ENCODE measurements around the gene NASP.

Gene NASP

GRCh38 chr1:45620588-45621500 is 37.0 kb downstream of the NASP start:
- DNase-seq = no peak

GRCh38 chr1:45621501-45621836 is 37.6 kb downstream of the NASP start:
- no peak for DNase-seq

DNA sequence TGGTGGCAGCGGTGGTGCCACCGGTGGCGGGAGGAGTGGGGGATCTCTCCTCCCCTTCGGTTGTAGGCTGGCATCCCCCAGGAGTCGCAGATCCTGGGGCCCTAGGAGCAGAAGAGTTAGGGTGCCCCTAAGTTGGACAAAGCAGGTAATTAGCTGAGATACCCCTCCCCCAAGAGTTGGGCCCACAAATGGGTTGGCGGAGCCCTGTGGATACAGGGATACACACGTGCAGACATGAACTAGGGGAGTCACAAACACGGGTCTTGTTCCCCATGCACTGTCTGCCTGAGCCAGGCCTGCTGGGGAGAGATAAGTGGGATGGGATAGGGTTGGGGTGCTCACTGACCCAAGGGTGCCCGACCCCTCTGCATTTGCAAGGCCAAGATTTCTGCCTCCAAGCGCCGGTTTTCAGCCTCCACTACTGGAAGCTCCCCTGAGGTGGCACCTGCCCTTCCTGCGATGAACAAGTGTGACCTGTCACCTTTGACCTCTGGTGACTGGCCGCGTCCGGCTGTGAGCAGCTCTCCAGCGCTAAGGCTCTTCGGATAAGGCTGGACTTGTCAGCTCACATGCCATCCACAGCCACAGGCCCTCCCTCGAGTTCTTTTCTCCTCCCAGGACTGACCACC is 38.2 kb downstream of the NASP start:
- DNase-seq = no peak

- no peak for DNase-seq
These were observed 38.9 kb downstream of the NASP start for GRCh38 chr1:45622524-45623394.

- no peak for DNase-seq
These were observed 40.1 kb downstream of the NASP start, which contains the start of gene CCDC17 for GRCh38 chr1:45623972-45624371. TSS of gene CCDC17 (minus strand) at chr1:45624054. CDS start at chr1:45623909, 145 bp downstream.

GRCh38 chr1:45629035-45629434 is 45.2 kb downstream of the NASP start:
- DNase-seq = no peak

GRCh38 chr1:45630429-45630828 is 46.6 kb downstream of the NASP start:
- no peak for DNase-seq

DNA sequence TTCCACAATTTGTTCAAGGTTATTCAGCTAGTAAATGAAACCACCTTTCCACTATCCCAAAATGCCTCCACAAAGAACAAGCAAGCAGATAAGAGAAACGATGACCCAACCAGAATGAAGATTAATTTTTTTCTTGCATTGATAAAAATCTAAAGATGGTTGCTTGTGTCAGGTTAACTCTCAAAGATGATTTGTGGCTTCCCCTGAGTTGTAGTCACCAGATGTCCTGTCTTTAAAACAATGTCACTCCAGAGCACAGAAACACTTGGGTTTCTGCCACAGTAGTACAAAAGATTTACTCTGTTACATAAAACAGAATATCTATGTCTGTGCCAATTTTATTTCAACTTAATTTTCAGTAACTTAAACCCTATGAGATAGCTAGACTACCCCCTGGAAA is 51.4 kb downstream of the NASP start:
- no peak for DNase-seq

DNA sequence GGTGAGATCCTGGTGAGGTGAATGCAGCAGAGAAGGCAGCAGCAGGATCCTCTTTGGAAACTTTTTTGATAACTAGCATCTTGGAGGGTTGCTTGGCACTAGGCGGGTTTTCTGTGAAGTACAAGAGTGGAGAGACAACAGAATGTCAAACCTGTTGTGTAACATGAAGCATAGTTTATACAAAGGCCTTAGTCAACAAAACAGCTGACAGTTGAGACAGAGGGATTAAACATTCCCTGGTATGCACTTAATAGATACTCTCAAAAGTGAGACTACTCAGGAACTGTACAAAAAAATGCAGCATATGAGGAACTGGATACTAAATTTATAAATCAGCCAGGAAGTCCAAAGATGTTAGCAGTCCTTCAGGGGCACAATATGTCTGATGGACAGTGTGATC is 56.5 kb downstream of the NASP start:
- no peak for DNase-seq

DNA sequence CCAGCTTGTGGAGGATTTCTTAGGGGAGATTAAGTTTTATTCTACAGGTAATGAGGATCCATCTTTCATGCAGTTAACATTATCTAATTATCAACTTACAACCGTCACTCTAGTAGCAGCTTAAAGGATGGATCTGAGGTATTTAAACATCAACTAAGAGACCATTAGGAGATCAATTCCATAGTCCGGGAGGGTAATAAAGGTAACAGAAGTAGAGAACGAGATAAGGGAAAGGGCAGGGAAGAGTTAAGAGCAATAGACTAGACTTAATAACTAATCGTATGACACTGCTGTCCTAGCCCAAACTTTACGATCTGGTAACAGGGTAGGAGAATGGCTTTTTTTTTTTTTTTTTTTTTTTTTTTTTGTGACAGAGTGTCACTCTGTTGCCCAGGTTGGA is 59.5 kb downstream of the NASP start:
- no peak for DNase-seq

- DNase-seq = no peak
These were observed 60.1 kb downstream of the NASP start for GRCh38 chr1:45643978-45644377.

GRCh38 chr1:45644661-45645060 is 60.8 kb downstream of the NASP start:
- no peak for DNase-seq

DNA sequence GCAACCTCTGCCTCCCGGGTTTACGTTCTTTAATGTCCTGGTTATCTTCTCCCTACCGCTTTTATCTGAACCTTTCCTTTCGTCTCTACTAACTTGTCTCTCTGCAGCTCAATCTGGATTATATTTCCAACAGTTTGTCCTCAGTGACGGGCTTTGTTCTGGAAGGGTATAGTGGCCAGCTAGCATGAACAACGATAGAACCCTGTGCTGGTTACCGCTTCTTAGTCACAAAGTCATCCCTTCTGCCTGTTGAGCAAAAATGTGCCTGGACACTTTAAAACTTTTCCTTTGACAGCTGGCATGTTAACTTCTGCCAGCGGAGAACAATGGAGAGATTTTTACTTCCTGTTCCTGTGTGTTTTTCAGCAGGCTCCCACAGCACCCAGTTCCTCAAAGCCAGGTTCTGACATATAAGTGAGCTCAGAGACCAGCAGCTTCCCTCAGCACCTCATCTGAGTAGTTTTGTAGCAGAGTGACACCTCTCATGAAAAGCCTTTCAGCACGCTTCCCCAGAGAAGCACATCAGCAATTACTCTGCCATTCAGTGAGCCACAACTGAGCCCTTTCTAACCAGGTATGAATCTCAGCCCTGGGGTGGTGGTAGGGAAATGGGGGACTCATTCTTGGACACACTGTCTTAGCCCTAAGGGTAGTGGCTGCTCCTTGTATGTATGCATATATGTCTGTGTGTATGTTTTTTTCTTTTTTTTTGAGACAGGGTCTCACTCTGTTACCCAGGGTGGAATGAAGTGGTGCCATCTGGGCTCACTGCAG is 63.6 kb downstream of the NASP start:
- no peak for DNase-seq

DNA sequence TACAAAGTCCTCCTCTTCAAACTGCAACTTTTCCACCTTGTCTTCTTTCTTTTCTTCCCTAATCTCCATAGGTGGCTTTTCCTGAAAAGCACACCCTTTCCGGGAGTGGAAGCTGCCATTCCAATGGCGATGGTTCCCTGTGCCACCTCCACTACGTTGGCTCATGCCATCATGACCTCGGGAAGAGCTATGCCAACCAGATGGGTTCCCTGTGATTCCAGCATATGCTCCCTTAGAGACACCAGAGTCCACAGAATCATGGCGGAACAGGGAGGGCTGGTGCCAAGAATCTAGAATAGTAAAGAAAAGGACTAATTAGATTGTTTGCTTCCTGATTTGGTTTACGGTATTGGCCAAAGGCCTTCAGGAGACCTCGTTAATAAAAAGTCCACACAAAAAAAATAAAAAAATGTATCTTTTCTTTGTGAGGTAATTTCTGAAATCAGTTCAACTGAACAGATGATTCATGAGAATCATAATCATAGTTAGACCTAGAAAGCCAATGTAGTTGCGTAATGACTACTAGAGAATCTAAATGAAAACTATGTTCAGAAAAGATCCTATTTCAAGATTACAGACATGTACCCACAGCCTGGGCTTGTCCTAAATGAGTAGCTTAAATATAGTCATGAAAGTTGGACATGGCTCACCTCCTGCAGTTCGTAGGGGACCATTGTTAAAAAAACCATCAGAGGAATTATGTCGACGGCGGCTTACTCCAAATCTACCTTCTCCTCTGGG is 70.9 kb downstream of the NASP start:
- no peak for DNase-seq

DNA sequence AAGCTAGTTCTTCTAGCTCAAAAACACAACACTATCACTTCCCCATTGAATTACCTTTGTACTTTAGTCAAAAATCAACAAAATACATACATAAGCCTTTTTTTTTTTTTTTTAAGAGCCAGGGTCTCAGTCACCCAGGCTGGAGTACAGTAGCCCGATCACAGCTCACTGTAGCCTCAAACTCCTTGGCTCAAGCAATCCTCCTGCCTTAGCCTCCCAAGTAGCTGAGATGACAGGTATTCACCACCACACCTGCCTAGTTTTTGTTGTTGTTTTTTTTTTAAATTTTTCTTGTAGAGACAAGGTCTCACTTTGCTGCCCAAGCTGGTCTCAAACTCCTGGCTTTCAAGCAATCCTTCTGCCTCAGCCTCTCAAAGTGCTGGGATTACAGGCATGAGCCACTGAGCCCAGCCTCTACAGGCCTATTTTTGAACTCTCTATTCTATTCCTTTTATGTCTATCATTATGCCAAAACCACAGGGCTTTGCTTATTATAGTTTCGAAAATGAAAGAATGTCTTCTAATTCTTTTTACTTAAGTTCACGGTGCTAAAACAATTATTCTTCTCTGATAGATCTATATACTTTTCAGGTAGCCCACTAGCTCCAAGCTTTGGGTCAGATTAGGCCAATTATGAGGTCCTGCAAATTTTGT is 72.9 kb downstream of the NASP start:
- no peak for DNase-seq

DNA sequence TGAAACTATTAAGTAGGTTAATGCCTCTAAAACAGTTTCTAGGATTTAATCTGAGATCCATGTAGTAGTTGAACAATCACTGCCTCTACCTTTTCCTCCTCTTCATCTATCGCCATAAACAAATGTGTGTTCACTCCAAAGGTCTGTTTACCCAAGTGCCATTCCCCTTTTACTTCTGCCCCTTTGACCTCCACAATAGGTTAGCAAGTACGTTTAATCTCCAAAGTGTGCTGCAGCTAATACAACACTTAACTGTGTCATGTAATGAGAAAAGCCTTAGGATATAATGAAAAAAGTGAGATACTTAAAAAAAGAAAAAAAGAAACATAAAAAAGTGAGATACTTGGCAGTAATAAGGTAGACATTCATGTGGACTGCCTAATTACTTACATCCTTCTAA is 74.3 kb downstream of the NASP start:
- no peak for DNase-seq

- DNase-seq = no peak
These were observed 75.4 kb downstream of the NASP start for GRCh38 chr1:45659222-45659621.

GRCh38 chr1:45660336-45660735 is 76.5 kb downstream of the NASP start:
- DNase-seq = no peak

DNA sequence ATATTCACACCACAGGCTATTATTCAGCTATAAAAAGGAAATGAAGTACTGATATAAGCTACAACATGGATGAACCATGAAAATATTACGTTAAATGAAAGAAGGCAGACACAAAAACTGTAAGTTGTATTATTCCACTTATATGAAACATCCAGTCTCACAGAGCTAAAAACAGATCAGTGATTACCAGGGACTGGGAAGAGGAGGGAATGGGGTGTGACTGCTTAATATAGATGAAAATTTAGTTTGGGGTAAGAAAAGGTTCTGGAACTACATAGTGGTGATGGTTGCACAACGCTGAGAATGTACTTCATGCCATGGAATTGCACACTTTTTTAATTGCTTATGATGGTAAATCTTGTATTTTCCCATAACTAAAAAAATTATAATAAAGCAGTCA is 83.0 kb downstream of the NASP start:
- no peak for DNase-seq

DNA sequence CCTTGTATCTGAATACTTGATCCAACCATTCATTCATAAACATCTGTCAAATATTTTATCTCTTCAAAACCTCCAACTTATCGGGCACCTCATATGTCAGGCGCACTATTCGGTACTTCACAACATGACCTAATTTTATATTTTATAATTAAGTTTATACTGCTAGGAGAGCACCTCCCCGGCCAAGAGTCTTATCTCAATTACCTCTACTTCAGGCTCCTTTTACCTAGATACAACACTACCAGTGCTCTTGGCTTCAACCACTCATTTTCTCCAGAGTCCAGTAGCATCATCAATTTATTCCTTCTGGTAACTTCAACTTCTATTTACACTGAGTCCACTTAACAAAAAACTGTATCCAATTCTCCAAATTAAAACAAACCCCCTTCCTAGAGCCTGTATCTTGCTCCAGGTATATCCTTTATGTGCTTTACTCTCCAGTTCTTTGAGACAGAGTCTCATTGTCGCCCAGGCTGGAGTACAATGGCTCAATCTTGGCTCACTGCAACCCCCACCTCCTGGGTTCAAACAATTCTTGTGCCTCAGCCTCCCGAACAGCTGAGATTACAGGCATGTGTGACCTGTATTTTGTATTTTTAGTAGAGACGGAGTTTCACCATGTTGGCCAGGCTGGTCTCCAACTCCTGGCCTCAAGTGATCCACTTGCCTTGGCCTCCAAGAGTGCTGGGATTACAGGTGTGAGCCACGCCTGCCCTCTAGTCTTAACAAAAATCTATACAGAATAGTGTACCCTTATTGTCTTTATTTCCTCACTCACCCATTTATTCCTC is 83.7 kb downstream of the NASP start:
- no peak for DNase-seq
